Tibial artery (tissue), 4 donors: Measurements from ENCODE around the gene INAFM2.

Source experiments
- DNase-seq, 2 donors: peaks; one replicate each; pipeline ENCODE4 v3.0.0-alpha.2; 2019
- H3K27ac ChIP-seq, 2 donors: fragments of 200-600 bp; sonication (generic) in 1 of 2; 1 replicate in 1 of 2; 2 replicates in 1 of 2; pipeline ENCODE4 v1.5.1; 2018 to 2019; ENCODE audit warnings: mild to moderate bottlenecking in 1 of 2
- H3K27me3 ChIP-seq, 2 donors: fragments of 200-600 bp; sonication (generic) in 1 of 2; one replicate each; pipeline versions ENCODE4 v1.5.1 to v1.6.0; 2016 to 2019
- H3K36me3 ChIP-seq, 3 donors: fragments of 200-600 bp; sonication (generic) in 2 of 3; one replicate each; pipeline ENCODE4 v1.5.1; 2016 to 2019; ENCODE audit warnings: mild to moderate bottlenecking in 2 of 3
- H3K4me1 ChIP-seq, 4 donors: fragments of 200-600 bp; sonication (generic) in 2 of 4; 1 replicate in 3 of 4; 2 replicates in 1 of 4; pipeline ENCODE4 v1.5.1; 2016 to 2019
- H3K4me3 ChIP-seq, 2 donors: fragments of 200-600 bp; sonication (generic) in 1 of 2; 1 replicate in 1 of 2; 2 replicates in 1 of 2; pipeline ENCODE4 v1.5.1; 2018 to 2019; ENCODE audit warnings: mild to moderate bottlenecking in 2 of 2
- H3K9me3 ChIP-seq, 3 donors: fragments of 200-600 bp; sonication (generic) in 1 of 3; one replicate each; pipeline ENCODE4 v1.5.1; 2016 to 2019
- intact Hi-C: fragments of 100-400 bp; cut with DNase I; formaldehyde crosslinking; loops from one replicate; pipeline ENCODE4 v1.15.0; 2023; ENCODE audit warnings: low total_unique reads
- TF ChIP-seq, protein P1 (sequence below), 2 experiments: fragments of 200-600 bp in 1 of 2; fragments of 450-650 bp in 1 of 2; IDR thresholded peaks; one replicate each; pipeline ENCODE4 v1.5.1; 2017 to 2019; ENCODE audit warnings: antibody characterized with exemption in 2 of 2, mild to moderate bottlenecking in 1 of 2, moderate library complexity in 1 of 2

INAFM2 gene

GRCh38 chr15:40285554-40286011, 37.9 kb upstream of the INAFM2 start:
- intact Hi-C loops = loop anchor here (10.0 kb wide), 1 partner anchor 79 kb away; no protein-coding TSS in a partner anchor
- Histone ChIP-seq H3K4me1 (peaks cover 0 to 29% (median 23%) of the 10 kb centered on the region in 4 donors), H3K27ac (no peak overlapping the region), H3K4me3 (no peak overlapping the region), H3K36me3 (no peaks in the 10 kb centered on the region), H3K27me3 (peaks cover 6 to 53% of the 10 kb centered on the region in 2 donors), H3K9me3 (no peaks in the 10 kb centered on the region)
- TF ChIP-seq, protein P1, sequence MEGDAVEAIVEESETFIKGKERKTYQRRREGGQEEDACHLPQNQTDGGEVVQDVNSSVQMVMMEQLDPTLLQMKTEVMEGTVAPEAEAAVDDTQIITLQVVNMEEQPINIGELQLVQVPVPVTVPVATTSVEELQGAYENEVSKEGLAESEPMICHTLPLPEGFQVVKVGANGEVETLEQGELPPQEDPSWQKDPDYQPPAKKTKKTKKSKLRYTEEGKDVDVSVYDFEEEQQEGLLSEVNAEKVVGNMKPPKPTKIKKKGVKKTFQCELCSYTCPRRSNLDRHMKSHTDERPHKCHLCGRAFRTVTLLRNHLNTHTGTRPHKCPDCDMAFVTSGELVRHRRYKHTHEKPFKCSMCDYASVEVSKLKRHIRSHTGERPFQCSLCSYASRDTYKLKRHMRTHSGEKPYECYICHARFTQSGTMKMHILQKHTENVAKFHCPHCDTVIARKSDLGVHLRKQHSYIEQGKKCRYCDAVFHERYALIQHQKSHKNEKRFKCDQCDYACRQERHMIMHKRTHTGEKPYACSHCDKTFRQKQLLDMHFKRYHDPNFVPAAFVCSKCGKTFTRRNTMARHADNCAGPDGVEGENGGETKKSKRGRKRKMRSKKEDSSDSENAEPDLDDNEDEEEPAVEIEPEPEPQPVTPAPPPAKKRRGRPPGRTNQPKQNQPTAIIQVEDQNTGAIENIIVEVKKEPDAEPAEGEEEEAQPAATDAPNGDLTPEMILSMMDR (IDR thresholded peaks at IDR 0.05) = no peak
- DNase-seq = no peak

DNA sequence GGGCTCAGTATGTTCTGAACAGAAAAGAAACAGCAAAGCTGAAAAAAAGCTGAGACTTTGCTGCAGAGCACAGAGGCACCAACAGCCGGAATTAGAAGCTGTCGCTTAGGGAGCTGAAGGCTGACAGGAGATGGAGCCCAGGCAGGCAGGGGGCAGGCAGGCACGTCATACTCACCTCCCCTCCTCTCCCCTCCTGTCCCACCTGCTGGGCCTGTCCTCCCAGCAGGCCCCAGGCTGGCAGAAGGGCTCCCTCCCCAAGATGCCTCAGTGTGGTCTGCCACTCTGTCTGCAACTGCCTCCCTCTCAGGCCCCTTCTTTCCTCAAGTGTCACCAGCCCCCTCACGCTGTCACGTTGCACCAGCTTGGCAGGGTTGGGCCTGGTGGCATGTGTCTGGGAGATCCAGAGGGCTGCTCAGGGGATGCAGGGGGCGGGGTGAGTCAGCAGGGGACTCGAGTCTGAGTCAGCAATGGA, 37.4 kb upstream of the INAFM2 start:
- no peaks in the 10 kb centered on the region for H3K9me3 ChIP-seq
- H3K4me3 ChIP-seq = no peak overlapping the region
- H3K4me1 ChIP-seq = peaks cover 0 to 34% (median 27%) of the 10 kb centered on the region in 4 donors
- H3K27ac ChIP-seq = no peak overlapping the region
- DNase-seq = no peak
- TF ChIP-seq, protein P1 (IDR thresholded peaks at IDR 0.05) = no peak
- no peaks in the 10 kb centered on the region for H3K36me3 ChIP-seq
- H3K27me3 ChIP-seq = peaks cover 6 to 48% of the 10 kb centered on the region in 2 donors
- intact Hi-C loops = loop anchor here (10.0 kb wide), 1 partner anchor 79 kb away; no protein-coding TSS in a partner anchor

GRCh38 chr15:40286794-40287193, 36.7 kb upstream of the INAFM2 start:
- H3K9me3 ChIP-seq = no peaks in the 10 kb centered on the region
- TF ChIP-seq, protein P1 (IDR thresholded peaks at IDR 0.05) = no peak
- H3K4me1 ChIP-seq = peaks cover 0 to 33% (median 27%) of the 10 kb centered on the region in 4 donors
- intact Hi-C loops = loop anchor here (10.0 kb wide), 1 partner anchor 78 kb away; no protein-coding TSS in a partner anchor
- H3K36me3 ChIP-seq = no peaks in the 10 kb centered on the region
- no peak overlapping the region for H3K4me3 ChIP-seq
- H3K27me3 ChIP-seq = peaks cover 6 to 41% of the 10 kb centered on the region in 2 donors
- no peak for DNase-seq
- no peak overlapping the region for H3K27ac ChIP-seq

DNA sequence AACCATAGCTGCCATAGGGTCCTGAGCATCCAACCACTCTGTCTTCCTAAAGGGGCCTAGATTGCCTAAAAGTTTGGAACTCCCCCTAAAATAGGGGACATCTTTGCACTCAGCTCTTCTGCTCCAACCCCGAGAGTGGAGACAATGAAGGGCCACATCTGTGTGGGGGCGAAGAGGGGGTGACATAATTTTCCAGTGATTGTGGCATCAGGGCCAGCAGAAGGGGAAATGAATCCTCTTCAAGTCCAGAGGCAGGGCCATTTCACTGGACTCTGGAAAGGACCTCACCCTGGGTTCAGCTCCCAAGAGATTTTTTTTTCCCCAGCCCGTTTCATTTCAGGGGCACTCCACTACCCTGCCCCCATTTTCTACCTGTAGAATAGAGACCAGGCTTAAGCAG, 36.0 kb upstream of the INAFM2 start:
- DNase-seq = no peak
- Histone ChIP-seq H3K4me1 (peaks cover 0 to 26% (median 20%) of the 10 kb centered on the region in 4 donors), H3K4me3 (no peak overlapping the region), H3K27ac (no peak overlapping the region), H3K9me3 (no peaks in the 10 kb centered on the region), H3K36me3 (no peaks in the 10 kb centered on the region), H3K27me3 (peaks cover 6 to 40% of the 10 kb centered on the region in 2 donors)
- intact Hi-C loops = loop anchor here (10.0 kb wide), 1 partner anchor 77 kb away; no protein-coding TSS in a partner anchor
- TF ChIP-seq, protein P1 (IDR thresholded peaks at IDR 0.05) = no peak

GRCh38 chr15:40287968-40288367, 35.5 kb upstream of the INAFM2 start:
- no peaks in the 10 kb centered on the region for H3K9me3 ChIP-seq
- H3K27me3 ChIP-seq = peaks cover 1 to 35% of the 10 kb centered on the region in 2 donors
- intact Hi-C loops = loop anchor here (10.0 kb wide), 1 partner anchor 77 kb away; no protein-coding TSS in a partner anchor
- DNase-seq = no peak
- H3K27ac ChIP-seq = no peak overlapping the region
- H3K4me3 ChIP-seq = no peak overlapping the region
- TF ChIP-seq, protein P1 (IDR thresholded peaks at IDR 0.05) = no peak
- no peaks in the 10 kb centered on the region for H3K36me3 ChIP-seq
- H3K4me1 ChIP-seq = peaks cover 0 to 22% (median 15%) of the 10 kb centered on the region in 4 donors
